ENCODE measurements around the gene MBOAT1. TPM values are rescaled to one million over a fixed set of nuclear protein-coding genes. Genes with fewer than 3 reads are reported as not detected.

MBOAT1 gene
- total RNA-seq, 1 experiment from 2014 or later, result 6.3 TPM

DNA sequence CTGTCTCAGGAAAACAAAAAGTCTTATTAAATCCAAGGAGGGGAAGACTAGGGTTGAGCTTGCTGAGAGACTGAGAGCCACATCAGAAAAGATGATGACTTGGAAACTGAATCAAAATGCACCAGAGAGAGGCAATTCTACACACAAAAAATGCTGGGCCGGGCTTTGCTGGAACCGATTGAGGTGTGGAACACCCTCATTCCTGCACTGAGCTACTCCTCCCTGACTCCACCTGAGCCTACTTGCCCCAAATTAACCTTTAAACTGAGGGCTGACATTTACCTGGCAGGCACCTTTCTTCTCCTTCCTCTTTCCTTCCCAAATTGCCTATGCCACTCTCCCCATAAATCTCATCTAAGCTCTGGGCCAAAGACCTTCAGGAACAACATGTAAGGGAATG lies 40.8 kb upstream of the MBOAT1 start:
- DNase-seq (ENCODE audit: low spot score), result no peak
- no peak overlapping the region for H3K4me3 ChIP-seq (ENCODE audit: low read depth, low read length, poor library complexity, severe bottlenecking)

DNA sequence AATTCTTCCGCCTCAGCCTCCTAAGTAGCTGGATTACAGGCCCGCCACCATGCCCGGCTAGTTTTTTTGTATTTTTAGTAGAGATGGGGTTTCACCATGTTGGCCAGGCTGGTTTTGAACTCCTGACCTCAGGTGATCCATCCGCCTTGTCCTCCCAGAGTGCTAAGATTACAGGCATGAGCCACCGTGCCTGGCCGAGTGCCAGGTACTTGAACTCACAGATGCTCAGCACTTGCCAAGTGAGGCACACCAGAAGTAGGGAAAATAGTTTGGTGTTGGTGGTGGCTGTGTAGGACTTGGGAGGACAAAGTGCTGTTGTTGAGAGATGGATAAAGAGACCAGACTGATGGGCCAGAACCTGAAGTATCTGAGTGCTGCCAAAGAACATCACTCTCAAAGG lies 40.0 kb upstream of the MBOAT1 start:
- BruUV-seq (replicated peaks), result no TSS peak
- Histone ChIP-seq H3K27me3 (replicated peaks; ENCODE audit: insufficient read depth, low read depth, low read length, poor library complexity) (no peaks in the 10 kb centered on the region), H3K36me3 (ENCODE audit: insufficient read depth, low read length, poor library complexity, severe bottlenecking) (no peaks in the 10 kb centered on the region), H3K9me3 (ENCODE audit: low read depth, low read length, poor library complexity, severe bottlenecking) (no peaks in the 10 kb centered on the region), H3K4me1 (ENCODE audit: insufficient read depth, low read length, poor library complexity, severe bottlenecking) (no peaks in the 10 kb centered on the region), H3K27ac (ENCODE audit: low read depth, low read length, poor library complexity, severe bottlenecking) (no peak overlapping the region), H3K4me3 (ENCODE audit: low read depth, low read length, poor library complexity, severe bottlenecking) (no peak overlapping the region)
- TF ChIP-seq, protein P1, sequence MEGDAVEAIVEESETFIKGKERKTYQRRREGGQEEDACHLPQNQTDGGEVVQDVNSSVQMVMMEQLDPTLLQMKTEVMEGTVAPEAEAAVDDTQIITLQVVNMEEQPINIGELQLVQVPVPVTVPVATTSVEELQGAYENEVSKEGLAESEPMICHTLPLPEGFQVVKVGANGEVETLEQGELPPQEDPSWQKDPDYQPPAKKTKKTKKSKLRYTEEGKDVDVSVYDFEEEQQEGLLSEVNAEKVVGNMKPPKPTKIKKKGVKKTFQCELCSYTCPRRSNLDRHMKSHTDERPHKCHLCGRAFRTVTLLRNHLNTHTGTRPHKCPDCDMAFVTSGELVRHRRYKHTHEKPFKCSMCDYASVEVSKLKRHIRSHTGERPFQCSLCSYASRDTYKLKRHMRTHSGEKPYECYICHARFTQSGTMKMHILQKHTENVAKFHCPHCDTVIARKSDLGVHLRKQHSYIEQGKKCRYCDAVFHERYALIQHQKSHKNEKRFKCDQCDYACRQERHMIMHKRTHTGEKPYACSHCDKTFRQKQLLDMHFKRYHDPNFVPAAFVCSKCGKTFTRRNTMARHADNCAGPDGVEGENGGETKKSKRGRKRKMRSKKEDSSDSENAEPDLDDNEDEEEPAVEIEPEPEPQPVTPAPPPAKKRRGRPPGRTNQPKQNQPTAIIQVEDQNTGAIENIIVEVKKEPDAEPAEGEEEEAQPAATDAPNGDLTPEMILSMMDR (conservative IDR thresholded peaks at IDR 0.05; ENCODE audit: low read depth, low read length), result no peak
- DNase-seq (ENCODE audit: low spot score), result no peak
- intact Hi-C loops (cut with micrococcal nuclease; ENCODE audit: unreplicated experiment), result no loop called here
- POLR2A ChIA-PET (ENCODE audit: low non-redundant PET), result no interaction called here
- CTCF ChIA-PET, result no interaction called here

More for the DNA sequence above, 40.8 kb upstream of the MBOAT1 start:
- CTCF ChIA-PET, result no interaction called here
- Histone ChIP-seq H3K36me3 (ENCODE audit: insufficient read depth, low read length, poor library complexity, severe bottlenecking) (no peaks in the 10 kb centered on the region), H3K4me1 (ENCODE audit: insufficient read depth, low read length, poor library complexity, severe bottlenecking) (no peaks in the 10 kb centered on the region), H3K27me3 (replicated peaks; ENCODE audit: insufficient read depth, low read depth, low read length, poor library complexity) (no peaks in the 10 kb centered on the region), H3K27ac (ENCODE audit: low read depth, low read length, poor library complexity, severe bottlenecking) (no peak overlapping the region), H3K9me3 (ENCODE audit: low read depth, low read length, poor library complexity, severe bottlenecking) (no peaks in the 10 kb centered on the region)
- intact Hi-C loops (cut with micrococcal nuclease; ENCODE audit: unreplicated experiment), result no loop called here
- TF ChIP-seq EZH2 (IDR thresholded peaks at IDR 0.05; ENCODE audit: borderline replicate concordance, low read depth, low read length, poor library complexity, severe bottlenecking), result no peak
- TF ChIP-seq, protein P1 (conservative IDR thresholded peaks at IDR 0.05; ENCODE audit: low read depth, low read length), result no peak
- no TSS peak for BruUV-seq (replicated peaks)
- POLR2A ChIA-PET (ENCODE audit: low non-redundant PET), result no interaction called here

DNA sequence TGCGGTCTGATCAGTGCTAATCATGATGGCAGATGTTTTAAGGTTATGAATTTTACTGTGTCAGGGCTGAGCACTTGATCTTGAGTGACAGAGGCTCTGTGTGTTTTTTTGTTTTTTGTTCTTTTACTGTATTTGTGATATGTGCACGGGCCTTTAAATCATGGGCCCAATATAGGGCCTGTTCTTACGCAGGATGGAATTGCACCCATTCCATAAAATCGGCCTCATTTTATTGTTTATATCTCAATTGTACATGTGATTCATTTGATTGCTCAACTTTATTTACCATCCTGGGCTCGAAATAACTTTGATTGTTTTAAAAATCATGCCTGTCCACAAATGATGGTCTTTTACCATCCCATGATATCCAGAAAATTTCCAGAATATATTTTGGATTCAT lies 39.3 kb upstream of the MBOAT1 start:
- DNase-seq (ENCODE audit: low spot score), result no peak
- H3K9me3 ChIP-seq (ENCODE audit: low read depth, low read length, poor library complexity, severe bottlenecking), result no peaks in the 10 kb centered on the region
- ChIA-PET POLR2A (ENCODE audit: low non-redundant PET) (no interaction called here), CTCF (no interaction called here)
- H3K27ac ChIP-seq (ENCODE audit: low read depth, low read length, poor library complexity, severe bottlenecking), result no peak overlapping the region
- H3K36me3 ChIP-seq (ENCODE audit: insufficient read depth, low read length, poor library complexity, severe bottlenecking), result no peaks in the 10 kb centered on the region
- no peaks in the 10 kb centered on the region for H3K4me1 ChIP-seq (ENCODE audit: insufficient read depth, low read length, poor library complexity, severe bottlenecking)
- no peaks in the 10 kb centered on the region for H3K27me3 ChIP-seq (replicated peaks; ENCODE audit: insufficient read depth, low read depth, low read length, poor library complexity)
- TF ChIP-seq, protein P1 (conservative IDR thresholded peaks at IDR 0.05; ENCODE audit: low read depth, low read length), result no peak
- TF ChIP-seq EZH2 (IDR thresholded peaks at IDR 0.05; ENCODE audit: borderline replicate concordance, low read depth, low read length, poor library complexity, severe bottlenecking), result no peak
- no TSS peak for BruUV-seq (replicated peaks)
- intact Hi-C loops (cut with micrococcal nuclease; ENCODE audit: unreplicated experiment), result no loop called here
- no peak overlapping the region for H3K4me3 ChIP-seq (ENCODE audit: low read depth, low read length, poor library complexity, severe bottlenecking)

All from A673 (cell line).